NK-92 treated with Interleukin-12 subunit alpha and Interleukin-12 subunit beta, amount 100 ng/mL, for 24 hours (cell line): ENCODE results near the gene SMIM33.
"Not testable (repeated sequence)": the region's sequence is repeated elsewhere in the genome, so short reads cannot be mapped to it uniquely, and the experiment has no call there.

ENCODE experiments used
- DNase-seq: peaks from one replicate; lab custom pipeline; 2025; lab: John Stamatoyannopoulos, UW

SMIM33 gene

DNA sequence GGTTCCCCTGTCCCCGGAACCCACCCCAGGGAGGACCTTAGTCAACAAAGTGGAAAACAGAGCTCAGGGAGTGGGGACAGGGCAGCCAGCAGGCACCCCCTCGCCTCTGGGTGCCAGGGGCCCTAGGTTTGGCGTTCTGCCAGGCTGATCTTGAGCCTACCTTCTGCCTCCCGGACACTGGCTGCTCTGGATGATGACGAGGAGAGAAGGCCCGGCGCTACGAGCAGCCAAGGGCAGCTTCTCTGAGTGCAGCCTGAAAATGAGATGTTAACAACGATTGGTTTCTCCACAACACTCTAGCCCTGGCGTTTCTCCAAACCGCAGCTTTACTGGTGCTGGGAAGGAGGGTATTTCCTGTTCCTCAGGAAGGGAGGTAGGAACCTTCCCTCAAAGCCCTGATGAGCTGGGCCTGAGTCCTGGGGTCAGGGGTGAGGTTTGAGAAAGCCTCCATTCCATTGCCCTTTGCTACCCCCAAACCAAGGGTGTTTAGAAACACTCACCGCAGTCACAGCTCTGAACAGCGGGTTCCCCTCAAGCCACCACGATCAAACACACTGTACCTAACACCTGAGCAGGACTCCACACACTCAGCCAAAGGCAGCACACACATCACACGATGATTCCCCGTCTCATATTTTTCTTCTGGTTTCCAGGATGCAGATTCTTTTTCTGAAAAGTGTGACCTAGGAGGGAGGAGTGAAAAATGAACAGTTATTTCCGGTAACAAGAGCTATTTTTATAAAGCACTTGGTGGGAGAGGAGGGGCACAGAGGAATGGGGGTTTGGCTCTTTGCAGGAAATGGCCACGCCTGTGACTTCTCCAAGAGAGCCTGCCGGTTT is 11.5 kb downstream of the SMIM33 start, which contains the start of gene STING1:
Gene STING1 (minus strand): TSS at position 709 of the 840 bp plus-strand sequence. CDS start 1,054 bp downstream, outside the sequence.
- DNase-seq, result peak; percentile 59

DNA sequence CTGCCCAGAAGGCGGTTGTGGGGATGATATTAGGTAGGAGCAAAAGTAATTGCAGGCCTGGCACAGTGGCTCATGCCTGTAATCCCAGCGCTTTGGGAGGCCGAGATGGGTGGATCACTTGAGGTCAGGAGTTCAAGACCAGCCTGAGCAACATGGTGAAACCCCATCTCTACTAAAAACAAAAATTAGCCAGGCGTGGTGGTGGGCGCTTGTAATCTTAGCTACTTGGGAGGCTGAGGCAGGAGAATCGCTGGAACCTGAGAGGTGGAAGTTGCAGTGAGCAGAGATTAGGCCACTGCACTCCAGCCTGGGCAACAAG is 12.0 kb downstream of the SMIM33 start:
- not testable (repeated sequence) for DNase-seq

DNA sequence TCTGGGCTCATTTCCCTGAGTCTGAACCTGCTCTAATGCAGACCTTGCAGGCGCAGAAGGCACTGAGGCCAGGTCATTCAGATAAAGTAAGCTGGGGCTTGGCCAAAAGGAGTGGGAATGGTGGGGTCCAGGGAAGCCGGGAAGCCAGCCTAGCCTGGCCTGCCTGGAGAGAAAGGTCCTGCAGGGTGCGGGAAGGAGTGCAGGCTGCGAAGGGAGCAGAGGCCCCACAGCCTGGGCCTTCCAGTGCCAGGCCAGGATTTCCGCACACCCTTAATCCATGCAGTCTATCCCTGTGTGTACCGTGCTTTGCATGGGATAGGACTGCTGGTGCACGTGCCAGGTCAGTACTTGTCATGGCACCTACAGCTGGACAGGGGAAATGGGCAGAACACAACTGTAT is 15.4 kb downstream of the SMIM33 start:
- DNase-seq, result no peak

DNA sequence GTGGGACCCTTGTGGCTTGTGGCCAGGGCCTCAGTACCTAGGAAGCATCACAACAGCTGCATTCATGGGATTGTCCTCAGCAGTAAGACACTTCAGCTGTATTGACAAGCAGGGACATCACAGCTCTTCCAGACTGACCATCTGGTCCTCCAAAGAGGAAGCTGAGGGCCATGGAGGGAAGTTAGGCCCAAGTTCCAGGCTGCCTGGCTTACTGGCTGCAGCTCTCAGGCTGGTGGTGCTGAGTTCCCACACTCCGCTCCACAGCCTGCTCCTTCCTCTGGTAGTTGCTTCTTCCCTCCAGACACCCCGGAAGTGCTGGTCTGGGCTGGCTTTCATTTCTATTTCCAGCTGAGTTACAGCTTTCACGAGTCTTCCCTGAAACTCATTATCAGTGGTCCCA is 17.5 kb downstream of the SMIM33 start:
- no peak for DNase-seq

- no peak for DNase-seq
These were observed 21.9 kb downstream of the SMIM33 start for GRCh38 chr5:139492700-139493192.

- DNase-seq, result no peak
These were observed 23.5 kb downstream of the SMIM33 start for GRCh38 chr5:139494256-139494655.

GRCh38 chr5:139494832-139495231 is 24.0 kb downstream of the SMIM33 start:
- no peak for DNase-seq

GRCh38 chr5:139495638-139496435 is 25.0 kb downstream of the SMIM33 start:
- DNase-seq, result peak; percentile 6

DNA sequence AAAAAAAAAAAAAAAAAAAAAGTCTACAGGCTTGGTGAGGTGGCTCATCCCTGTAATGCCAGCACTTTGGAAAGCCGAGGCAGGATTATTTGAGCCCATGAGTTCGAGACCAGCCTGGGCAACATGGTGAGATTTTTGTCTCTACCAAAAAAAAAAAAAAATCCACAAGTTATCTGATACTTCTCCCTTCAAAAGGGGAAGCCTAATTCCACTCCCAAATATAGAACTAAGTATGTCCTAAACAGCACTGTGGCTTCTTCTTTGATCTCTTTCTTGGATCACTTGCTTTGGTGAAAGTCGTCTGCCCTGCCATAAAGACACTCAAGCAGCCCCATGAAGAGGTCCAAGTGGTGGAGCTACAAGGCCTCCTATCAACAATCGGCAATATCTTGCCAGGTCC is 30.6 kb downstream of the SMIM33 start:
- DNase-seq, result no peak

DNA sequence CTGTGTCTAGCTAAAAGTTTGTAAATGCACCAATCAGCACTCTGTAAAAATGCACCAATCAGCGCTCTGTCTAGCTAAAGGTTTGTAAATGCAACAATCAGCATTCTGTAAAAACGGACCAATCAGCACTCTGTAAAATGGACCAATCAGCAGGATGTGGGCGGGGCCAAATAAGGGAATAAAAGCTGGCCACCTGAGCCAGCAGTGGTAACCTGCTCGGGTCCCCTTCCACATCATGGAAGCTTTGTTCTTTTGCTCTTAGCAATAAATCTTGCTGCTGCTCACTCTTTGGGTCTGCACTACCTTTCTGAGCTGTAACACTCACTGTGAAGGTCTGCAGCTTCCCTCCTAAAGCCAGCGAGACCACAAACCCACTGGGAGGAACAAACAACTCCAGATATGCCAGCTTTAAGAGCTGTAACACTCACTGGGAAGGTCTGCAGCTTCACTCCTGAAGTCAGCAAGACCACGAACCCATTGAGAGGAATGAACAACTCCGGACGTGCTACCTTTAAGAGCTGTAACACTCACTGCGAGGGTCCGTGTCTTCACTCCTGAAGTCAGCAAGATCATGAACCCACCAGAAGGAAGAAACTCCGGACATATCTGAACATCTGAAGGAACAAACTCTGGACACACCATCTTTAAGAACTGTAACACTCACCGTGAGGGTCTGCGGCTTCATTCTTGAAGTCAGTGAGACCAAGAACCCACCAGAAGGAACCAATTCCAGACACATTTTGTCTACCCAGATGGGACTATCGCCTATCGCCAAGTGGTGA is 32.4 kb downstream of the SMIM33 start:
- DNase-seq, result not testable (repeated sequence)

DNA sequence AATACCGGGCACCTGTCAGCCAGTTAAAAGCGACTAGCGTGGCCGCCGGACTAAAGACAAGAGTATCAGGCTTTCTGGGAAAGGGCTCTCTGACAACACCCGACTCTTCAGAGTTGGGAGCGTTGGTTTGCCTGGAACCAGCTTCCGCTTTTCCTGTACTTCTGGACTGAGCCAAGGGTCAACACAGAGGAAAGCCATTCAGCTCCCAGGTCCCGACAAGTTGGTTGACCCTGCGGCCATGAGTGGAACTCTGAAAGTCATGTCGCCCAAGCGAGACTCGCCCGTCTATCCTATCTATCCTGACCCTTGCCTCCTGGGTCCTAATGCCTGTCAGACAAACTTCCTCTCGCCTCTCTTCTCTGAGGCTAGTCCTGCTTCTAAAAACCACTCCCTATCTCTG is 33.1 kb downstream of the SMIM33 start:
- not testable (repeated sequence) for DNase-seq

- not testable (repeated sequence) for DNase-seq
These were observed 33.9 kb downstream of the SMIM33 start for GRCh38 chr5:139504722-139505121.

DNA sequence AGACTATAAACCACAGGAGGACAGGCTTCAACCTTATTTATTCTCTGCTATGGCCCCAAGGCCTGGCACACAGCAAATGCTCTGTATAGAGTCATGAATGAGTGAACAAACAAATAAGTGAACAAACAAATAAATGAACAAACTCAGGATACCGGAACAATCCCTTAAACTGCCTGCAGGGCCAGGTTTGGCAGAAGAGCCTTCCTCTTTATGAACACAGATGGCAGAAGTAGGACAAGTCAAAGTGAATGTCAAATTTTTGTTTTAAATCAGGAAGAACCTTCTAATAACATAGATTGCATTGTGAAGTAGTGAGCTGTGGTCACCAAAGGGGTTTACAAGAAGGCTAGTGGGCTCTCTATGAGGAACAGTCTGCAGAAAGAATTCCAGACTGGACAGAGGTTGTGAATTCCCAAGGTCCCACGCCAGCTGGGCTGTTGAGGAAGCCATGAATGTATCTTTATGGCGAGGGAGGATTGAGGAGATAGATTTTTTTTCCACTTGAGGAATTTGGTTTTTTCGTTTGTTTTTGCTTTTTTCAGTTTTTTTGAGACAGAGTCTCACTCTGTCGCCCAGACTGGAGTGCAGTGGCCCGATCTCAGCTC is 42.1 kb downstream of the SMIM33 start:
- no peak for DNase-seq

- peak; percentile 56 for DNase-seq
These were observed 42.6 kb downstream of the SMIM33 start for GRCh38 chr5:139513434-139513833.

GRCh38 chr5:139513852-139514485 is 43.2 kb downstream of the SMIM33 start:
- no peak for DNase-seq

- no peak for DNase-seq
These were observed 43.7 kb downstream of the SMIM33 start for GRCh38 chr5:139514486-139514856.

DNA sequence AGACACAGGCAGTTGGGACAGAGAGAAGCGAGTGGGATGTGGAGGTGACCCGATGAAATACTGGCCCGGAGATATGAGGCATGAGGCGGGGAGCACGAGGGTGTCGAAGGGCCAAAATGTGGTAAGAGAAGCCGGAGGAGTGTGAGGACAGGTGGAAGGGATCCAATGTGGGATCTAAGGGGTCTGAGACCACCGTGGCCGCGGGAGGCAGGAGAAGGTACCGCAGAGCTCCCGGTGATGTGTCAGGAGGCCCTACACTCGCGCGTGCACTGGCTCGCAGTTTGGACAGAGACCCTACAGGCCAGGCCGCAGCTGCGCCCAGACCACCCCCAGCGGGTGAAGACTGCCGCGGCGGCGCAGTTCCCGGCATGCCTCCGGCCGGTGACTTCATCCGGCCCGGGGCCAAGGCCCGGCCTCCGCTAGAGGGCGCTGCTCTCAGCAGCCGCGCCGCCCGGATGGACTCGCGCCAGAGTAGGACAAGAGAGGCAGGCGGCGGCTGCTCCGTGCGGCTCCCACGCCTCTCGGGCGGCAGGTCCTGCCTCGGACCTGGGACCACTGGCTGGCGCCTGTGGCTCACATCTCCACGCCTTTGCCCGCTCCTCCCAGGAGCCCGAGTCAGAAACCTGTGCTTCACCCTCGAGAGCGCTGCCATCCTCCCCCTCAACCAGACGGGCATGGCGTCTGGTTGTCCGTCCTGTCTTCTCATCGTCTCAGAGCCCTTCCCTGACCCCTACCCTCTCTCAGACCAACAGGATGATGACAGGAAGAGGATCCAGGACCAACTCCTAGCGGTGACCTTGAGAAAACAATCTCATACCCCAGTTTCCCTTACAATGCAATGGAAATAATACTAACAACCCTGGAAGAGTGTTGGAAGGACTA is 47.1 kb downstream of the SMIM33 start:
- DNase-seq, result peak; percentile 77
